GM21529 (cell line): ENCODE results near the gene GARIN1A.
"Not testable (repeated sequence)": the region's sequence is repeated elsewhere in the genome, so short reads cannot be mapped to it uniquely, and the experiment has no call there.

Experiments used
- ATAC-seq: cut with Tn5 transposase; IDR thresholded peaks from one replicate; pipeline ENCODE4 v1.9.1; 2021; ENCODE audit not compliant: unreplicated experiment

GARIN1A gene

GRCh38 chr7:128681794-128682537 lies 9.9 kb downstream of the GARIN1A start:
- ATAC-seq = no peak

GRCh38 chr7:128683270-128683669 lies 11.2 kb downstream of the GARIN1A start:
- not testable (repeated sequence) for ATAC-seq

- ATAC-seq = not testable (repeated sequence)
Observed at GRCh38 chr7:128683738-128684137, 11.6 kb downstream of the GARIN1A start.

GRCh38 chr7:128687131-128687530 lies 15.0 kb downstream of the GARIN1A start:
- no peak for ATAC-seq

- ATAC-seq = no peak
Observed at GRCh38 chr7:128688492-128688891, 16.4 kb downstream of the GARIN1A start.

GRCh38 chr7:128689161-128689935 lies 17.3 kb downstream of the GARIN1A start:
- ATAC-seq = not testable (repeated sequence)

GRCh38 chr7:128691227-128691626 lies 19.1 kb downstream of the GARIN1A start:
- ATAC-seq = no peak

GRCh38 chr7:128692623-128693270 lies 20.7 kb downstream of the GARIN1A start:
- no peak for ATAC-seq

GRCh38 chr7:128693373-128694015 lies 21.4 kb downstream of the GARIN1A start:
- ATAC-seq = no peak

GRCh38 chr7:128694738-128695137 lies 22.6 kb downstream of the GARIN1A start:
- no peak for ATAC-seq

GRCh38 chr7:128697302-128697905 lies 25.3 kb downstream of the GARIN1A start:
- no peak for ATAC-seq

- no peak for ATAC-seq
Observed at GRCh38 chr7:128699196-128699712, 27.2 kb downstream of the GARIN1A start.

GRCh38 chr7:128699895-128700294 lies 27.8 kb downstream of the GARIN1A start:
- no peak for ATAC-seq

GRCh38 chr7:128701062-128701785 lies 29.1 kb downstream of the GARIN1A start:
- ATAC-seq = no peak

- ATAC-seq = no peak
Observed at GRCh38 chr7:128703609-128704241, 31.6 kb downstream of the GARIN1A start.

- ATAC-seq = no peak
Observed at GRCh38 chr7:128705891-128706333, 33.8 kb downstream of the GARIN1A start.

- no peak for ATAC-seq
Observed at GRCh38 chr7:128707752-128708151, 35.7 kb downstream of the GARIN1A start.

- ATAC-seq = no peak
Observed at GRCh38 chr7:128708235-128708634, 36.1 kb downstream of the GARIN1A start.

- ATAC-seq = no peak
Observed at GRCh38 chr7:128708824-128709223, 36.7 kb downstream of the GARIN1A start.
